Measurements from ENCODE around the gene RASEF.
"Not testable (repeated sequence)": the region's sequence is repeated elsewhere in the genome, so short reads cannot be mapped to it uniquely, and the experiment has no call there.

RASEF gene

GRCh38 chr9:83062651-83063527 is at the start of gene RASEF:
TSS of gene RASEF (minus strand) at chr9:83063142. CDS start at chr9:83062867, 275 bp downstream.
- Mint-ChIP-seq H3K27ac (no peak within 1 kb of the TSS), H3K36me3 (ENCODE audit: low read depth) (no peaks in the 10 kb centered on the region), H3K4me3 (no peak within 1 kb of the TSS), H3K4me1 (ENCODE audit: low read depth) (no peaks in the 10 kb centered on the region), H3K27me3 (peaks cover 45% of the 10 kb centered on the region), H3K9me3 (peaks cover 4% of the 10 kb centered on the region)

- H3K4me1 Mint-ChIP-seq (ENCODE audit: low read depth), result no peaks in the 10 kb centered on the region
- H3K4me3 Mint-ChIP-seq, result no peak overlapping the region
- H3K9me3 Mint-ChIP-seq, result peaks cover 15% of the 10 kb centered on the region
- H3K36me3 Mint-ChIP-seq (ENCODE audit: low read depth), result no peaks in the 10 kb centered on the region
- no peak overlapping the region for H3K27ac Mint-ChIP-seq
- no peaks in the 10 kb centered on the region for H3K27me3 Mint-ChIP-seq
Observed at GRCh38 chr9:83111169-83111568, 48.2 kb upstream of the RASEF start.

GRCh38 chr9:83109296-83109695 is 46.4 kb upstream of the RASEF start:
- H3K4me3 Mint-ChIP-seq, result no peak overlapping the region
- no peaks in the 10 kb centered on the region for H3K4me1 Mint-ChIP-seq (ENCODE audit: low read depth)

GRCh38 chr9:83108208-83108607 is 45.3 kb upstream of the RASEF start:
- H3K36me3 Mint-ChIP-seq (ENCODE audit: low read depth), result no peaks in the 10 kb centered on the region
- no peak overlapping the region for H3K4me3 Mint-ChIP-seq
- no peaks in the 10 kb centered on the region for H3K9me3 Mint-ChIP-seq
- H3K27me3 Mint-ChIP-seq, result no peaks in the 10 kb centered on the region
- H3K4me1 Mint-ChIP-seq (ENCODE audit: low read depth), result no peaks in the 10 kb centered on the region
- no peak overlapping the region for H3K27ac Mint-ChIP-seq

More at GRCh38 chr9:83109296-83109695, 46.4 kb upstream of the RASEF start:
- H3K36me3 Mint-ChIP-seq (ENCODE audit: low read depth), result no peaks in the 10 kb centered on the region
- no peaks in the 10 kb centered on the region for H3K27me3 Mint-ChIP-seq
- peaks cover 7% of the 10 kb centered on the region for H3K9me3 Mint-ChIP-seq
- no peak overlapping the region for H3K27ac Mint-ChIP-seq

- Mint-ChIP-seq H3K36me3 (ENCODE audit: low read depth) (no peaks in the 10 kb centered on the region), H3K4me3 (no peak overlapping the region), H3K9me3 (no peaks in the 10 kb centered on the region), H3K27ac (no peak overlapping the region), H3K4me1 (ENCODE audit: low read depth) (no peaks in the 10 kb centered on the region), H3K27me3 (no peaks in the 10 kb centered on the region)
Observed at GRCh38 chr9:83106772-83107171, 43.8 kb upstream of the RASEF start.

GRCh38 chr9:83106263-83106662 is 43.3 kb upstream of the RASEF start:
- Mint-ChIP-seq H3K9me3 (no peaks in the 10 kb centered on the region), H3K4me3 (no peak overlapping the region), H3K27me3 (no peaks in the 10 kb centered on the region), H3K36me3 (ENCODE audit: low read depth) (no peaks in the 10 kb centered on the region), H3K4me1 (ENCODE audit: low read depth) (no peaks in the 10 kb centered on the region), H3K27ac (no peak overlapping the region)

- no peak overlapping the region for H3K4me3 Mint-ChIP-seq
- H3K27me3 Mint-ChIP-seq, result no peaks in the 10 kb centered on the region
- no peaks in the 10 kb centered on the region for H3K36me3 Mint-ChIP-seq (ENCODE audit: low read depth)
- no peak overlapping the region for H3K27ac Mint-ChIP-seq
- H3K4me1 Mint-ChIP-seq (ENCODE audit: low read depth), result no peaks in the 10 kb centered on the region
- peaks cover 2% of the 10 kb centered on the region for H3K9me3 Mint-ChIP-seq
Observed at GRCh38 chr9:83097633-83098032, 34.7 kb upstream of the RASEF start.

GRCh38 chr9:83093311-83093710 is 30.4 kb upstream of the RASEF start:
- not testable (repeated sequence) for H3K4me1 Mint-ChIP-seq (ENCODE audit: low read depth); H3K36me3 Mint-ChIP-seq (ENCODE audit: low read depth); H3K27me3 Mint-ChIP-seq; H3K27ac Mint-ChIP-seq; H3K4me3 Mint-ChIP-seq
- H3K9me3 Mint-ChIP-seq, result peaks cover 10% of the 10 kb centered on the region

- Mint-ChIP-seq H3K4me1 (ENCODE audit: low read depth) (no peaks in the 10 kb centered on the region), H3K4me3 (no peak overlapping the region), H3K27ac (no peak overlapping the region), H3K27me3 (no peaks in the 10 kb centered on the region), H3K9me3 (peaks cover 3% of the 10 kb centered on the region), H3K36me3 (ENCODE audit: low read depth) (no peaks in the 10 kb centered on the region)
Observed at GRCh38 chr9:83081846-83082245, 18.9 kb upstream of the RASEF start.

GRCh38 chr9:83081010-83081409 is 18.1 kb upstream of the RASEF start:
- Mint-ChIP-seq H3K9me3 (no peaks in the 10 kb centered on the region), H3K4me3 (no peak overlapping the region), H3K36me3 (ENCODE audit: low read depth) (no peaks in the 10 kb centered on the region), H3K27ac (no peak overlapping the region), H3K4me1 (ENCODE audit: low read depth) (no peaks in the 10 kb centered on the region), H3K27me3 (no peaks in the 10 kb centered on the region)

GRCh38 chr9:83075932-83076331 is 13.0 kb upstream of the RASEF start:
- H3K9me3 Mint-ChIP-seq; H3K36me3 Mint-ChIP-seq (ENCODE audit: low read depth); H3K4me1 Mint-ChIP-seq (ENCODE audit: low read depth); H3K4me3 Mint-ChIP-seq; H3K27ac Mint-ChIP-seq; H3K27me3 Mint-ChIP-seq: not testable (repeated sequence)

GRCh38 chr9:83072498-83072897 is 9.6 kb upstream of the RASEF start:
- not testable (repeated sequence) for H3K36me3 Mint-ChIP-seq (ENCODE audit: low read depth); H3K27ac Mint-ChIP-seq; H3K4me3 Mint-ChIP-seq; H3K9me3 Mint-ChIP-seq; H3K4me1 Mint-ChIP-seq (ENCODE audit: low read depth); H3K27me3 Mint-ChIP-seq

- Mint-ChIP-seq H3K9me3 (no peaks in the 10 kb centered on the region), H3K4me1 (ENCODE audit: low read depth) (no peaks in the 10 kb centered on the region), H3K27me3 (no peaks in the 10 kb centered on the region), H3K36me3 (ENCODE audit: low read depth) (no peaks in the 10 kb centered on the region), H3K4me3 (no peak overlapping the region), H3K27ac (no peak overlapping the region)
Observed at GRCh38 chr9:83071626-83072025, 8.7 kb upstream of the RASEF start.

- Mint-ChIP-seq H3K36me3 (ENCODE audit: low read depth) (no peaks in the 10 kb centered on the region), H3K4me3 (no peak overlapping the region), H3K4me1 (ENCODE audit: low read depth) (no peaks in the 10 kb centered on the region), H3K27ac (no peak overlapping the region), H3K9me3 (peaks cover under 1% of the 10 kb centered on the region), H3K27me3 (peaks cover 7% of the 10 kb centered on the region)
Observed at GRCh38 chr9:83070261-83070660, 7.3 kb upstream of the RASEF start.

GRCh38 chr9:83069651-83070050 is 6.7 kb upstream of the RASEF start:
- peaks cover 4% of the 10 kb centered on the region for H3K9me3 Mint-ChIP-seq

GRCh38 chr9:83068414-83068813 is 5.5 kb upstream of the RASEF start:
- peaks cover 4% of the 10 kb centered on the region for H3K9me3 Mint-ChIP-seq

More at GRCh38 chr9:83069651-83070050, 6.7 kb upstream of the RASEF start:
- Mint-ChIP-seq H3K4me1 (ENCODE audit: low read depth) (no peaks in the 10 kb centered on the region), H3K27me3 (peaks cover 11% of the 10 kb centered on the region), H3K4me3 (no peak overlapping the region), H3K36me3 (ENCODE audit: low read depth) (no peaks in the 10 kb centered on the region), H3K27ac (no peak overlapping the region)

More at GRCh38 chr9:83068414-83068813, 5.5 kb upstream of the RASEF start:
- peaks cover 21% of the 10 kb centered on the region for H3K27me3 Mint-ChIP-seq
- no peaks in the 10 kb centered on the region for H3K36me3 Mint-ChIP-seq (ENCODE audit: low read depth)
- H3K4me3 Mint-ChIP-seq, result no peak overlapping the region
- H3K4me1 Mint-ChIP-seq (ENCODE audit: low read depth), result no peaks in the 10 kb centered on the region
- no peak overlapping the region for H3K27ac Mint-ChIP-seq
